Activated CD4-positive, CD25-positive, alpha-beta regulatory T cell treated with anti-CD3 and anti-CD28 coated beads, Interleukin-2, amount 50 U/mL, for 24 hours (primary cell): ENCODE results near the gene SRRD.

Source experiments
- ATAC-seq, 2 donors: fragments of 150-1000 bp; cut with Tn5 transposase; one replicate each; pipeline ENCODE4 v1.10.0; 2021; ENCODE audit warnings: mild to moderate bottlenecking in 1 of 2, moderate library complexity in 1 of 2

The SRRD gene

GRCh38 chr22:26453812-26454500 is 29.7 kb upstream of the SRRD start:
- ATAC-seq = no peak

GRCh38 chr22:26457661-26458272 is 25.9 kb upstream of the SRRD start:
- ATAC-seq = no peak

- ATAC-seq = no peak
Observed at GRCh38 chr22:26460202-26460601, 23.5 kb upstream of the SRRD start.

- ATAC-seq = peak in 1 of 2 donors; percentile 30
Observed at GRCh38 chr22:26461188-26461810, 22.4 kb upstream of the SRRD start.

- ATAC-seq = no peak
Observed at GRCh38 chr22:26462051-26462450, 21.6 kb upstream of the SRRD start.

GRCh38 chr22:26462641-26463040 is 21.0 kb upstream of the SRRD start:
- no peak for ATAC-seq

GRCh38 chr22:26463101-26463661 is 20.5 kb upstream of the SRRD start:
- no peak for ATAC-seq

- ATAC-seq = no peak
Observed at GRCh38 chr22:26463688-26464087, 20.0 kb upstream of the SRRD start.

GRCh38 chr22:26464312-26464711 is 19.4 kb upstream of the SRRD start:
- no peak for ATAC-seq

GRCh38 chr22:26466196-26466595 is 17.5 kb upstream of the SRRD start:
- ATAC-seq = no peak

- ATAC-seq = no peak
Observed at GRCh38 chr22:26470807-26471206, 12.9 kb upstream of the SRRD start.

GRCh38 chr22:26471522-26471921 is 12.2 kb upstream of the SRRD start:
- no peak for ATAC-seq

GRCh38 chr22:26474682-26475081 is 9.0 kb upstream of the SRRD start:
- no peak for ATAC-seq

- no peak for ATAC-seq
Observed at GRCh38 chr22:26476705-26477340, 6.9 kb upstream of the SRRD start.

GRCh38 chr22:26477341-26477731 is 6.3 kb upstream of the SRRD start:
- ATAC-seq = no peak

- ATAC-seq = no peak
Observed at GRCh38 chr22:26479043-26479791, 4.5 kb upstream of the SRRD start.

GRCh38 chr22:26479792-26480610 is 3.7 kb upstream of the SRRD start:
- no peak for ATAC-seq

- no peak for ATAC-seq
Observed at GRCh38 chr22:26480611-26480932, 3.1 kb upstream of the SRRD start.

GRCh38 chr22:26481112-26481693 is 2.5 kb upstream of the SRRD start:
- ATAC-seq = no peak

GRCh38 chr22:26481694-26482093 is 2.0 kb upstream of the SRRD start:
- ATAC-seq = no peak

GRCh38 chr22:26482161-26482560 is 1.5 kb upstream of the SRRD start:
- ATAC-seq = no peak

GRCh38 chr22:26483043-26483438 is 636 bp upstream of the SRRD start:
- no peak for ATAC-seq
